Caki2 (cell line): ENCODE results near the gene POTEG. TPM values are rescaled to one million over a fixed set of nuclear protein-coding genes. Genes with fewer than 3 reads are reported as not detected.
"Not testable (repeated sequence)": the region's sequence is repeated elsewhere in the genome, so short reads cannot be mapped to it uniquely, and the experiment has no call there.

Experiments
- DNase-seq: peaks from one replicate; pipeline ENCODE4 v3.0.0-alpha.2; 2015; ENCODE audit warnings: low read depth
- in situ Hi-C: cut with HindIII; loops from 2 replicates; pipeline ENCODE4 v1.10.0; 2016; ENCODE audit warnings: low sequenced_read_pairs, low pct_unique_long_range_greater_than_20kb, mixed read lengths
- total RNA-seq: library from RNA; depleted of rRNA; stranded (reverse); fragments of >200 nt; shearing (Covaris generic); gene quantifications from 2 replicates; pipeline ENCODE4 v1.2.3, GENCODE V29; 2014; ENCODE audit warnings: low replicate concordance

POTEG gene
- total RNA-seq, 1 experiment from 2014 or later = not detected

GRCh38 chr14:19384088-19384781, 49.9 kb downstream of the POTEG start:
- DNase-seq, in situ Hi-C loops: not testable (repeated sequence)

- in situ Hi-C loops, DNase-seq: not testable (repeated sequence)
Measured at GRCh38 chr14:19383008-19383584, 51.0 kb downstream of the POTEG start.

- DNase-seq, in situ Hi-C loops: not testable (repeated sequence)
Measured at GRCh38 chr14:19380137-19380536, 54.0 kb downstream of the POTEG start.

GRCh38 chr14:19374451-19374903, 59.7 kb downstream of the POTEG start:
- in situ Hi-C loops, DNase-seq: not testable (repeated sequence)

GRCh38 chr14:19372813-19373500, 61.2 kb downstream of the POTEG start:
- DNase-seq, in situ Hi-C loops: not testable (repeated sequence)

GRCh38 chr14:19371767-19372166, 62.4 kb downstream of the POTEG start:
- DNase-seq, in situ Hi-C loops: not testable (repeated sequence)

GRCh38 chr14:19362803-19363202, 71.3 kb downstream of the POTEG start:
- in situ Hi-C loops, DNase-seq: not testable (repeated sequence)

GRCh38 chr14:19362323-19362722, 71.8 kb downstream of the POTEG start:
- DNase-seq, in situ Hi-C loops: not testable (repeated sequence)

- in situ Hi-C loops, DNase-seq: not testable (repeated sequence)
Measured at GRCh38 chr14:19361636-19362253, 72.4 kb downstream of the POTEG start.

- DNase-seq, in situ Hi-C loops: not testable (repeated sequence)
Measured at GRCh38 chr14:19360937-19361635, 73.1 kb downstream of the POTEG start.
